ENCODE data around the gene NDUFA13. TPM values are rescaled to one million over a fixed set of nuclear protein-coding genes. Genes with fewer than 3 reads are reported as not detected.

The NDUFA13 gene
- polyA plus RNA-seq, 1 of the 3 experiments (the other 2 are of a cell fraction): 1,828 TPM

DNA sequence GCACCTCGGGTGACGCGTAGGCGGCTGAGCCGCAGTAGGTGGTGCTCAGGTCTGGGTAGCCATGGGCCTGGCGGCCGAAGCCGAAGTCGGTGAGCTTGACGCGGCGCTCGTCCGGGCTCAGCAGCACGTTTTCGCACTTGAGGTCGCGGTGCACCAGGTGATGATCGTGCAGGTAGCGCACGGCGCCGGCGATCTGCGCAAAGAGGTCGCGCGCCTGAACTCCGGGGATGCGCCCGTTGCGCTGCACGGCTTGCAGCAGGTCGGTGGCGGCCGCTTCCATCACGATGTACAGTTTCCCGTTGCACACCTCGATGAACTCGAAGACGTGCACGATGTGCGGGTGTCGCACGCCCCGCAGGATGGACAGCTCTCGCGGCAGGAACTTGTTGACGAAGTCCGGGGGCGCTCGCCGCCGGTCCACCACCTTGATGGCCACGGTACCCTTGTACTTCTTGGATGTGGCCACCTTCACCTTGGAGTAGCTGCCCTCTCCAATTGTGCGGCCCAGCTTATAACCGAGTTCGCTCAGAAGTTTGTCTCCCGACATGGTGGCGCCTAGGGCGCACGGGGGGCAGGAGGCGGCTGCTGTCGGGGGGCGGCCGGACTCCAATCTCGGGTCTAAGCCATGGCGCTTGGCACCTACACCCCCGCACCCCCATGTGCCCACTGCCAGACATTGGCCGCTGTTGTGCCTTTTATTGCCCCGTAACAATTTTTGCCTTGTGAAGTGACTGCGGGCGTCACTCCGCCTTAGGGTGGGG is 964 bp upstream of the NDUFA13 start, which contains the start of gene TSSK6 (continued):
- TF ChIP-seq, protein P1, sequence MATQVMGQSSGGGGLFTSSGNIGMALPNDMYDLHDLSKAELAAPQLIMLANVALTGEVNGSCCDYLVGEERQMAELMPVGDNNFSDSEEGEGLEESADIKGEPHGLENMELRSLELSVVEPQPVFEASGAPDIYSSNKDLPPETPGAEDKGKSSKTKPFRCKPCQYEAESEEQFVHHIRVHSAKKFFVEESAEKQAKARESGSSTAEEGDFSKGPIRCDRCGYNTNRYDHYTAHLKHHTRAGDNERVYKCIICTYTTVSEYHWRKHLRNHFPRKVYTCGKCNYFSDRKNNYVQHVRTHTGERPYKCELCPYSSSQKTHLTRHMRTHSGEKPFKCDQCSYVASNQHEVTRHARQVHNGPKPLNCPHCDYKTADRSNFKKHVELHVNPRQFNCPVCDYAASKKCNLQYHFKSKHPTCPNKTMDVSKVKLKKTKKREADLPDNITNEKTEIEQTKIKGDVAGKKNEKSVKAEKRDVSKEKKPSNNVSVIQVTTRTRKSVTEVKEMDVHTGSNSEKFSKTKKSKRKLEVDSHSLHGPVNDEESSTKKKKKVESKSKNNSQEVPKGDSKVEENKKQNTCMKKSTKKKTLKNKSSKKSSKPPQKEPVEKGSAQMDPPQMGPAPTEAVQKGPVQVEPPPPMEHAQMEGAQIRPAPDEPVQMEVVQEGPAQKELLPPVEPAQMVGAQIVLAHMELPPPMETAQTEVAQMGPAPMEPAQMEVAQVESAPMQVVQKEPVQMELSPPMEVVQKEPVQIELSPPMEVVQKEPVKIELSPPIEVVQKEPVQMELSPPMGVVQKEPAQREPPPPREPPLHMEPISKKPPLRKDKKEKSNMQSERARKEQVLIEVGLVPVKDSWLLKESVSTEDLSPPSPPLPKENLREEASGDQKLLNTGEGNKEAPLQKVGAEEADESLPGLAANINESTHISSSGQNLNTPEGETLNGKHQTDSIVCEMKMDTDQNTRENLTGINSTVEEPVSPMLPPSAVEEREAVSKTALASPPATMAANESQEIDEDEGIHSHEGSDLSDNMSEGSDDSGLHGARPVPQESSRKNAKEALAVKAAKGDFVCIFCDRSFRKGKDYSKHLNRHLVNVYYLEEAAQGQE (IDR thresholded peaks at IDR 0.05; ENCODE audit: low read depth, low read length): no peak
- no peak for TF ChIP-seq RCOR1 (IDR thresholded peaks at IDR 0.05; ENCODE audit: low read length)
- TF ChIP-seq, protein P2, sequence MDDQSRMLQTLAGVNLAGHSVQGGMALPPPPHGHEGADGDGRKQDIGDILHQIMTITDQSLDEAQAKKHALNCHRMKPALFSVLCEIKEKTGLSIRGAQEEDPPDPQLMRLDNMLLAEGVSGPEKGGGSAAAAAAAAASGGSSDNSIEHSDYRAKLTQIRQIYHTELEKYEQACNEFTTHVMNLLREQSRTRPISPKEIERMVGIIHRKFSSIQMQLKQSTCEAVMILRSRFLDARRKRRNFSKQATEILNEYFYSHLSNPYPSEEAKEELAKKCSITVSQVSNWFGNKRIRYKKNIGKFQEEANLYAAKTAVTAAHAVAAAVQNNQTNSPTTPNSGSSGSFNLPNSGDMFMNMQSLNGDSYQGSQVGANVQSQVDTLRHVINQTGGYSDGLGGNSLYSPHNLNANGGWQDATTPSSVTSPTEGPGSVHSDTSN (IDR thresholded peaks at IDR 0.05): no peak

GRCh38 chr19:19517235-19517619 is 1.2 kb downstream of the NDUFA13 start:
- H3K9ac ChIP-seq: peak overlapping the region; percentile 84; the same call in 1 of the 2 replicates
- no peak overlapping the region for H2AFZ ChIP-seq (ENCODE audit: low read depth)
- peaks cover 0 to 11% of the 10 kb centered on the region in 2 experiments; a peak in 1 of 4 replicates for H3K4me1 ChIP-seq (ENCODE audit: control insufficient read depth in 1 of 2, insufficient read depth in 2 of 2, low read depth in 1 of 2, low read length in 1 of 2)
- peaks cover 14 to 17% of the 10 kb centered on the region in 2 experiments for H3K36me3 ChIP-seq (replicated peaks in 1 of 2; ENCODE audit: control insufficient read depth in 1 of 2, insufficient read depth in 2 of 2, low read length in 1 of 2)
- H3K9me3 ChIP-seq: no peaks in the 10 kb centered on the region
- no peaks in the 10 kb centered on the region for H3K9me2 ChIP-seq
- H3K4me3 ChIP-seq (ENCODE audit: low read depth in 2 of 2, low read length in 1 of 2): peak overlapping the region; percentile 65 to 95
- peaks cover 22% of the 10 kb centered on the region; the same call in 1 of the 2 replicates for H4K20me1 ChIP-seq (ENCODE audit: insufficient read depth)
- ChIA-PET POLR2A (interaction anchor here (1.3 to 2.1 kb wide), 3 partner anchors 11 to 132 kb away, joined by 3 to 15 read pairs (median 5); partner anchors contain the start of genes GATAD2A and YJEFN3), CTCF (interaction anchor here (1.0 to 3.1 kb wide), 2 partner anchors 10 to 14 kb away, joined by 3 to 38 read pairs; no protein-coding TSS in a partner anchor)
- H3K4me2 ChIP-seq: peak overlapping the region; percentile 88
- TF ChIP-seq, protein P1 (IDR thresholded peaks at IDR 0.05; ENCODE audit: low read depth, low read length): no peak
- TF ChIP-seq GATA2 (CRISPR knock-in tag; IDR thresholded peaks at IDR 0.05) (no peak), EP300 (IDR thresholded peaks at IDR 0.05; ENCODE audit: borderline replicate concordance in 1 of 2, low read depth in 1 of 2, low read length in 1 of 2) (no peak), POLR2AphosphoS5 (IDR thresholded peaks at IDR 0.05; ENCODE audit: low read depth, low read length) (no peak), SMC3 (IDR thresholded peaks at IDR 0.05; ENCODE audit: low read depth, low read length) (no peak), ZBTB33 (IDR thresholded peaks at IDR 0.05; ENCODE audit: borderline replicate concordance, low read depth) (no peak), GABPA (IDR thresholded peaks at IDR 0.05; ENCODE audit: low read depth) (no peak), MXI1 (IDR thresholded peaks at IDR 0.05; ENCODE audit: low read depth, low read length) (no peak)
- no peaks in the 10 kb centered on the region for H3K27me3 ChIP-seq (ENCODE audit: insufficient read depth)
- H3F3A ChIP-seq (replicated peaks; ENCODE audit: insufficient read depth): peaks cover 6% of the 10 kb centered on the region
- peaks cover 62% of the 10 kb centered on the region for H3K79me2 ChIP-seq (ENCODE audit: insufficient read depth)
- 89% methylated on average over 10 of the region's 10 CpGs for WGBS (ENCODE audit: low lambda C conversion rate)
- no peak overlapping the region for H3K27ac ChIP-seq (ENCODE audit: low read depth in 2 of 2, low read length in 1 of 2)
- DNase-seq: no peak

Measured in SK-N-SH (cell line).